K562 (cell line): ENCODE data around the gene RARG. TPM values are rescaled to one million over a fixed set of nuclear protein-coding genes. Genes with fewer than 3 reads are reported as not detected.
A peak's percentile ranks its signal among the peaks of the same experiment; 100 is the strongest.

Experiments
- MNT ChIP-seq, 2 experiments: fragments of 450-650 bp; conservative IDR thresholded peaks; 2 replicates each; pipeline ENCODE4 v1.6.1; 2017; ENCODE audit warnings: mild to moderate bottlenecking in 2 of 2, moderate library complexity in 2 of 2
- ZNF511 ChIP-seq: sonication (generic); formaldehyde crosslinking; IDR thresholded peaks from 2 replicates; pipeline ENCODE4 v1.8.0; 2022; ENCODE audit warnings: mild to moderate bottlenecking, missing genetic modification reagents
- polyA plus RNA-seq, 8 experiments: library from polyadenylated mRNA; depleted of rRNA in 4 of 8; stranded (reverse) in 5 of 8; unstranded in 3 of 8; fragments of >200 nt; fragmentation: Nextera tagmentation in 2 of 8; fragmentation: Illumina TruSeq in 1 of 8; extraction: Ambion mirVana in 2 of 8; extraction: Trizol in 1 of 8; gene quantifications; 2 replicates each; pipeline versions ENCODE4 v1.2.1 to v1.2.3, GENCODE V29; 2011 to 2014; ENCODE audit warnings: inconsistent platforms in 1 of 8, missing spikeins in 1 of 8
- total RNA-seq, 7 experiments: library from RNA; depleted of rRNA in 6 of 7; stranded (reverse); fragments of >200 nt in 6 of 7; fragmentation: Illumina TruSeq in 2 of 7; extraction: Trizol in 2 of 7; gene quantifications; 2 replicates each; pipeline versions ENCODE4 v1.2.1 to v1.2.3, GENCODE V29; 2011 to 2021; ENCODE audit warnings: low replicate concordance in 1 of 7
- TF ChIP-seq, protein P1 (sequence below), 2 experiments: fragments of 450-650 bp; IDR thresholded peaks; 2 replicates each; pipeline ENCODE4 v1.6.1; 2018; ENCODE audit warnings: mild to moderate bottlenecking in 2 of 2, low read depth in 1 of 2; ENCODE audit not compliant: partially characterized antibody in 2 of 2

The RARG gene
- total and polyA plus RNA-seq, 9 of the 15 experiments (the other 6 are each of a cell fraction or from before 2014, with no cell fraction given) = 0.18 to 7.6 (median 3.8) TPM

DNA sequence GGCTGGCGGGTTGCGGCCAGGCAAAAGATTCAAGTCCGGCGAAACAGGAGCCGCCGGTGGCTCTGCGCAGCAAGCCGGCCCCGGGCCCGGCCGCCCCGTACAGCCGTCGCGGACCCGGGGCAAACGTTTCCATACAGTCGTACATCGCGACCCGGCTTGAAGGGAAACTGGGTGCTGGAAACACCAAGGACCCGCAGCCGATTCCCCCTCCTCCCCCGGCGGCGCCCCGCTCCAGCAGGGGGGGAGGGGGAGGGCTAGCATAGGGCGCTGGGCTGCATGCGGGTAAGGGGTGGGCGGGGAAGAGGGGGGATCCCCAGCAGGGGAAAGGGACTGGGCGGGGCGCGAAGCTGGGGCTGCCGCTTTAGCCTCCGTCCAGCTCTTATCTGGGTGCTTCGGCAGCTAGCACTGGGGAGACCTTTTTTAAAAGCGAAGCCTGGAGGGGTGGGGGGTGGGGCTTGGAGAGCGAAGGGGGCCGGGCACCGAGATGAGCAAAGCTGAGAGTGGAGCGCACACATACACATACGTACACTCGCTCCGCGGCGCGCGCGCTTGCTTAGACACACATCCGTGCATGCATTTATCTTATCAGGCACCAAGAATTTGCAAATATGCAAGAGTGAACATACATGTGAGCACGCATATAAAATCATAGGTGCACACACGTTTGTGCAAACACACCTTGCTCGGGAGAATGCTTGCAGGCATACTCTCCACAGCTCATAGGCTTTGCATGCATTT lies 11.9 kb downstream of the RARG start (continued):
- TF ChIP-seq, protein P1, sequence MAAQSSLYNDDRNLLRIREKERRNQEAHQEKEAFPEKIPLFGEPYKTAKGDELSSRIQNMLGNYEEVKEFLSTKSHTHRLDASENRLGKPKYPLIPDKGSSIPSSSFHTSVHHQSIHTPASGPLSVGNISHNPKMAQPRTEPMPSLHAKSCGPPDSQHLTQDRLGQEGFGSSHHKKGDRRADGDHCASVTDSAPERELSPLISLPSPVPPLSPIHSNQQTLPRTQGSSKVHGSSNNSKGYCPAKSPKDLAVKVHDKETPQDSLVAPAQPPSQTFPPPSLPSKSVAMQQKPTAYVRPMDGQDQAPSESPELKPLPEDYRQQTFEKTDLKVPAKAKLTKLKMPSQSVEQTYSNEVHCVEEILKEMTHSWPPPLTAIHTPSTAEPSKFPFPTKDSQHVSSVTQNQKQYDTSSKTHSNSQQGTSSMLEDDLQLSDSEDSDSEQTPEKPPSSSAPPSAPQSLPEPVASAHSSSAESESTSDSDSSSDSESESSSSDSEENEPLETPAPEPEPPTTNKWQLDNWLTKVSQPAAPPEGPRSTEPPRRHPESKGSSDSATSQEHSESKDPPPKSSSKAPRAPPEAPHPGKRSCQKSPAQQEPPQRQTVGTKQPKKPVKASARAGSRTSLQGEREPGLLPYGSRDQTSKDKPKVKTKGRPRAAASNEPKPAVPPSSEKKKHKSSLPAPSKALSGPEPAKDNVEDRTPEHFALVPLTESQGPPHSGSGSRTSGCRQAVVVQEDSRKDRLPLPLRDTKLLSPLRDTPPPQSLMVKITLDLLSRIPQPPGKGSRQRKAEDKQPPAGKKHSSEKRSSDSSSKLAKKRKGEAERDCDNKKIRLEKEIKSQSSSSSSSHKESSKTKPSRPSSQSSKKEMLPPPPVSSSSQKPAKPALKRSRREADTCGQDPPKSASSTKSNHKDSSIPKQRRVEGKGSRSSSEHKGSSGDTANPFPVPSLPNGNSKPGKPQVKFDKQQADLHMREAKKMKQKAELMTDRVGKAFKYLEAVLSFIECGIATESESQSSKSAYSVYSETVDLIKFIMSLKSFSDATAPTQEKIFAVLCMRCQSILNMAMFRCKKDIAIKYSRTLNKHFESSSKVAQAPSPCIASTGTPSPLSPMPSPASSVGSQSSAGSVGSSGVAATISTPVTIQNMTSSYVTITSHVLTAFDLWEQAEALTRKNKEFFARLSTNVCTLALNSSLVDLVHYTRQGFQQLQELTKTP (IDR thresholded peaks at IDR 0.05; ENCODE audit: low read depth in 1 of 2, partially characterized antibody in 2 of 2) = peak in 1 of 2 experiments; percentile 73
- 0 out of 2 replicates have a peak, but pooled peaks have one; percentile 55 for TF ChIP-seq ZNF511 (CRISPR knock-in tag)
- peak in 1 of 2 experiments; percentile 46; a peak in 1 of 4 replicates for TF ChIP-seq MNT (conservative IDR thresholded peaks at IDR 0.05)
